ENCODE measurements around the gene NSMCE1. TPM values are rescaled to one million over a fixed set of nuclear protein-coding genes. Genes with fewer than 3 reads are reported as not detected.

NSMCE1 gene
- total and polyA plus RNA-seq, 8 donors, result 27.6 to 37.9 (median 31.7) TPM

DNA sequence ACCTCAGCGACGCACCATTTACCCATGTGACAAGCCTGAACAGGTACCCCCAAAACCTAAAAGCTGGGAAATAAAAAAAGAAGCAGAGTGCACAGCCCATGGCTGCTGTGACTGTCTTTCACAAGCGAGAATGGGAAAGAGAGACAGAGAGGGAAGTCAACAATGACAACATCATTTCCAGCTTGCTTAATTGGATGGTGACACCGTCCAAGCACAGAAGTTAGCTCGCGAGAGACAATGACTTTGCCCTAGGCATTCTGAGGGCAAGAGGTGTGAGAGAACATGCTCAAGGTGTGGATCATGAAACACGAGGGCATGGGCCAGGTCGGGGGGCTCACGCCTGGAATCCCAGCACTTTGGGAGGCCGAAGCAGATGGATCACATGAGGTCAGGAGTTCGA, 19.3 kb upstream of the NSMCE1 start:
- intact Hi-C loops (cut with DNase I), result no loop called here
- Histone ChIP-seq H3K4me3 (no peak overlapping the region), H3K9me3 (no peaks in the 10 kb centered on the region), H3K4me1 (no peaks in the 10 kb centered on the region), H3K27ac (no peak overlapping the region), H3K27me3 (no peaks in the 10 kb centered on the region), H3K36me3 (no peaks in the 10 kb centered on the region)
- no peak for DNase-seq
- WGBS, 2 donors, result 86 to 89% methylated on average over 11 of the region's 11 CpGs
- no peak for FAIRE-seq
- TF ChIP-seq, protein P1, sequence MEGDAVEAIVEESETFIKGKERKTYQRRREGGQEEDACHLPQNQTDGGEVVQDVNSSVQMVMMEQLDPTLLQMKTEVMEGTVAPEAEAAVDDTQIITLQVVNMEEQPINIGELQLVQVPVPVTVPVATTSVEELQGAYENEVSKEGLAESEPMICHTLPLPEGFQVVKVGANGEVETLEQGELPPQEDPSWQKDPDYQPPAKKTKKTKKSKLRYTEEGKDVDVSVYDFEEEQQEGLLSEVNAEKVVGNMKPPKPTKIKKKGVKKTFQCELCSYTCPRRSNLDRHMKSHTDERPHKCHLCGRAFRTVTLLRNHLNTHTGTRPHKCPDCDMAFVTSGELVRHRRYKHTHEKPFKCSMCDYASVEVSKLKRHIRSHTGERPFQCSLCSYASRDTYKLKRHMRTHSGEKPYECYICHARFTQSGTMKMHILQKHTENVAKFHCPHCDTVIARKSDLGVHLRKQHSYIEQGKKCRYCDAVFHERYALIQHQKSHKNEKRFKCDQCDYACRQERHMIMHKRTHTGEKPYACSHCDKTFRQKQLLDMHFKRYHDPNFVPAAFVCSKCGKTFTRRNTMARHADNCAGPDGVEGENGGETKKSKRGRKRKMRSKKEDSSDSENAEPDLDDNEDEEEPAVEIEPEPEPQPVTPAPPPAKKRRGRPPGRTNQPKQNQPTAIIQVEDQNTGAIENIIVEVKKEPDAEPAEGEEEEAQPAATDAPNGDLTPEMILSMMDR (IDR thresholded peaks at IDR 0.05), result no peak
- no peak for ATAC-seq

DNA sequence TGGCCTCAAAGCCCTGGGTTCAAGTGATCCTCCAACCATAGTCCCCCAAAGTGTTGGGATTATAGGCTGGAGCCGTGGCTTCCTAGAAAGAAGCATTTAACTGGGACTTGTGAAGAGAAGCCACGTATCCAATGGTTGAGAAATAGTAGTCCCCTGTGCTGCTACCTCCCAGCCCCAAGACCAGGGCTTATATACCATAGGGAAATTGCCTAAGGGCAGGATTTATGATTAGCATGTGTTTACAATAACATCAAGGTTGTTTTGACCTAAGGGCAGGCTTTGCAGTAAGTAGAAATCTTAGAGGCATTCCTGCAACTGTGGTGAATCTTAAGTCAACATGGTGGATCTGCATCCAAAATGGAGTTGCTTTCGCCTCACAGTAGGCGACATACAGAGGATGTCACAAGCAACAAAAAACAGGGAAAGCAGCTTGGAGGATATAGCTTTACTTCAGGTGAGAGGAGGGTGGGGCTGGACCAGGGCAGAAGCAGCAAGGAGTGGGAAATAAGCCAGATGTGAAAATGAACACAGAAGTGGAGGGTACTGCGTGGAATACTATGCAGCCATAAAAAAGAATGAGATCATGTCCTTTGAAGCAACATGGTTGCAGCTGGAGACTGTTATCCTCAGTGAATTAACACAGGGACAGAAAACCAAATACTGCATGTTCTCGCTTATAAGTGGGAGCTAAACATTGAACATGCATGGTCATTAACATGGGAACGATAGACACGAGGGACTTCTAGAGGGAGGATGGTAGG, 18.7 kb upstream of the NSMCE1 start:
- DNase-seq, result no peak
- ATAC-seq, result no peak
- Histone ChIP-seq H3K27ac (no peak overlapping the region), H3K4me3 (no peak overlapping the region), H3K9me3 (no peaks in the 10 kb centered on the region), H3K4me1 (no peaks in the 10 kb centered on the region), H3K27me3 (no peaks in the 10 kb centered on the region), H3K36me3 (no peaks in the 10 kb centered on the region)
- TF ChIP-seq, protein P1 (IDR thresholded peaks at IDR 0.05), result no peak
- WGBS, 2 donors, result 93 to 96% methylated on average over 8 of the region's 8 CpGs
- intact Hi-C loops (cut with DNase I), result no loop called here
- FAIRE-seq, result no peak

DNA sequence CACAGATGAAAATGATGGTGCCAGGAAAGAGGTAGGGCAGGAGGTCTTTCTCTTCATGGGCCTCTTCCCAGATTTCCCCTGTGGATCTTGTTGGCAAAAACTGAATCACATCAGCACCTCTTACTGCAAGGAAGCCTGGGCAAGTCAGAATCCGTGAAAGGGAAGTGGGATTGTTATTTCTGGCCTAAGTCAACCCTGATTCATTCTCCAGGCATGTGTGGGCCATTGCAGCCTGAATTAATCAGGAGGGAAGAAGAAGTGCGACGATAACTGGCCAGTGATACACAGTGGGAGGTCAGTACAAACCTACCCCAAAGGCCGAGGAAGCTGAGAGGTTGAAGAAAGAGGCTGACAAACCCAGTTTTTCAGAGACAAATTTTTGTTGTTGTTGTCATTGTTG, 17.9 kb upstream of the NSMCE1 start:
- Histone ChIP-seq H3K36me3 (no peaks in the 10 kb centered on the region), H3K4me3 (no peak overlapping the region), H3K4me1 (no peaks in the 10 kb centered on the region), H3K9me3 (no peaks in the 10 kb centered on the region), H3K27ac (no peak overlapping the region), H3K27me3 (no peaks in the 10 kb centered on the region)
- ATAC-seq (peak in 2 of 4 donors; percentile 83 to 84), FAIRE-seq (no peak), DNase-seq (no peak)
- TF ChIP-seq, protein P1 (IDR thresholded peaks at IDR 0.05), result no peak
- 77 to 81% methylated on average over 4 of the region's 4 CpGs for WGBS, 2 donors
- intact Hi-C loops (cut with DNase I), result no loop called here

DNA sequence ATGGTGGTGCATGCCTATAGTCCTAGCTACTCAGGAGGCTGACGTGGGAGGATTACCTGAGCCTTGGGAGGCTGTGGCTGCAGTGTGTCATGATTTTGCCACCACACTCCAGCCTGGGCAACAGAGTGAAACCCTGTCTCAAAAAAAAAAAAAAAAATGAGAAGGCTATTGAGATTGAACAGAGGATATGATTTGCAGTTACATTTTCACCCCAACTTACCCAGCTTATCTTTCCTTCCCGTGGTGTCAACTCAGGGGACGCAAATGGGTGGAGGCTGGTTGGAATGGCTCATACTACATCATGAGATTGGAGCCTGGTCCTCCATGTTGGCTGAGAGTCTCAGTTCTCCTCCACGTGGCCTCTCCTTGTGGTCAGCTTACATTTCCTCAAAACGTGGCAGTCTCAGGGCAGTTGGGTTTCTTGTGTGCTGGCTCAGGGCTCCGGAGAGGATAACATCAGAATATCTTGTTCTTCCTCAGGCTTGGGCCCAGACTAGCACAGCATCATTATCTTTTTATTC, 17.2 kb upstream of the NSMCE1 start:
- Histone ChIP-seq H3K9me3 (no peaks in the 10 kb centered on the region), H3K36me3 (no peaks in the 10 kb centered on the region), H3K4me3 (no peak overlapping the region), H3K27me3 (no peaks in the 10 kb centered on the region), H3K4me1 (no peaks in the 10 kb centered on the region), H3K27ac (no peak overlapping the region)
- FAIRE-seq (no peak), ATAC-seq (peak in 2 of 4 donors; percentile 57 to 82), DNase-seq (peak in 1 of 6 donors; percentile 35)
- TF ChIP-seq, protein P1 (IDR thresholded peaks at IDR 0.05), result no peak
- 79 to 82% methylated on average over 6 of the region's 6 CpGs for WGBS, 2 donors
- intact Hi-C loops (cut with DNase I), result no loop called here

Data from pancreas (tissue), 10 donors.